22Rv1 (cell line): ENCODE data around the gene GATAD2B.
"Not testable (repeated sequence)": the region's sequence is repeated elsewhere in the genome, so short reads cannot be mapped to it uniquely, and the experiment has no call there.

Experiments
- H3K27ac ChIP-seq: fragments of 450-650 bp; 2 replicates; pipeline ENCODE4 v1.5.1; 2017
- ZFX ChIP-seq: fragments of 450-650 bp; IDR thresholded peaks from 2 replicates; pipeline ENCODE4 v1.6.1; 2017; ENCODE audit warnings: antibody characterized with exemption, borderline replicate concordance
- TF ChIP-seq, protein P1 (sequence below): fragments of 450-650 bp; IDR thresholded peaks from 2 replicates; pipeline ENCODE4 v1.5.1; 2017; ENCODE audit warnings: mild to moderate bottlenecking

GATAD2B gene

DNA sequence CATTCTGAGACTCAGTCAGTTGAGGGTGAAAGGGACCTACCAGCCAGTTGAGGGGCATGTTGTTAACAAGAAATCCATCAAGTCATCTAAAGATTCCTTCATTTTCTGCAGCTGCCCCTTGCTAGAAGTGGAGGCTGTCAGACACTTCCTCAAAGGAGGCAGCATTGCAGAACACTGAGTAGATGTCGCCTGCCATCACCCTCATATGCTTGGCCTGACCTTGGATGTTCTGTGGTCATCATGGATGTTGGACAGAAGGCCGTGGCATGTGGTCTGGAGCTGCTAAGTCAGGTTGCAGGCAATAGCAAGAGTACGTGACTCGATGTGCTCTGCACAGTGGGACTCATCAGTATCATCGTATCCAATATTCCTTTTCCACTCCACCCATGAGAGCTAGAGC lies 70.6 kb downstream of the GATAD2B start:
- H3K27ac ChIP-seq = no peak overlapping the region
- TF ChIP-seq, protein P1, sequence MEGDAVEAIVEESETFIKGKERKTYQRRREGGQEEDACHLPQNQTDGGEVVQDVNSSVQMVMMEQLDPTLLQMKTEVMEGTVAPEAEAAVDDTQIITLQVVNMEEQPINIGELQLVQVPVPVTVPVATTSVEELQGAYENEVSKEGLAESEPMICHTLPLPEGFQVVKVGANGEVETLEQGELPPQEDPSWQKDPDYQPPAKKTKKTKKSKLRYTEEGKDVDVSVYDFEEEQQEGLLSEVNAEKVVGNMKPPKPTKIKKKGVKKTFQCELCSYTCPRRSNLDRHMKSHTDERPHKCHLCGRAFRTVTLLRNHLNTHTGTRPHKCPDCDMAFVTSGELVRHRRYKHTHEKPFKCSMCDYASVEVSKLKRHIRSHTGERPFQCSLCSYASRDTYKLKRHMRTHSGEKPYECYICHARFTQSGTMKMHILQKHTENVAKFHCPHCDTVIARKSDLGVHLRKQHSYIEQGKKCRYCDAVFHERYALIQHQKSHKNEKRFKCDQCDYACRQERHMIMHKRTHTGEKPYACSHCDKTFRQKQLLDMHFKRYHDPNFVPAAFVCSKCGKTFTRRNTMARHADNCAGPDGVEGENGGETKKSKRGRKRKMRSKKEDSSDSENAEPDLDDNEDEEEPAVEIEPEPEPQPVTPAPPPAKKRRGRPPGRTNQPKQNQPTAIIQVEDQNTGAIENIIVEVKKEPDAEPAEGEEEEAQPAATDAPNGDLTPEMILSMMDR = no peak
- no peak for TF ChIP-seq ZFX

DNA sequence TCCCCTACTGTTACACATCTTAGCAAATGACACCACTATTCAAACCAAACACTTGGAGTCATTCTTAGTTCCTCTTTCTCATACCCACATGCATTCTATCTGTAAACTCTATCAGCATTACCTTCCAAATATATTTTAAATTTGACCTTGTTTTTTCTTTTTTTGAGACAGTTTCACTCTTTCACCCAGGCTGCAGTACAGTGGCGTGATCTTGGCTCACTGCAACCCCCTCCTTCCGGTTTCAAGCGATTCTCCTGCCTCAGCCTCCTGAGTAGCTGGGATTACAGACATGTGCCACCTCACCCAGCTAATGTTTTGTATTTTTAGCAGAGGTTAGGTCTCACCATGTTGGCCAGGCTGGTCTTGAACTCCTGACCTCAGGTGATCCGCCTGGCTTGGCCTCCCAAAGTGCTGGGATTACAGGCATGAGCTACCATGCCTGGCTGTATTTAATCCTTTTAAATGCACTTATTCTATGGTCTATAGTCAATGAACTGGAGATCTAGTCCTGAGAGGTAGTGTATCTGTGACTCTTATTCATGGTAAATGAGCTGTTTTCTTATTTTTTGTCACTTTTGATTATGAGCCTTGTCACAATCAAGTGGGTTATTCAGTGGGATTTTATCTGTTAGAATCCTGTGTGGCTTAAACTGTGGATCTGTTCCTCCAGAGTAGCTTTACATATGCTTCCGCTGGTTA lies 73.1 kb downstream of the GATAD2B start:
- H3K27ac ChIP-seq = no peak overlapping the region
- no peak for TF ChIP-seq ZFX
- TF ChIP-seq, protein P1 = no peak

DNA sequence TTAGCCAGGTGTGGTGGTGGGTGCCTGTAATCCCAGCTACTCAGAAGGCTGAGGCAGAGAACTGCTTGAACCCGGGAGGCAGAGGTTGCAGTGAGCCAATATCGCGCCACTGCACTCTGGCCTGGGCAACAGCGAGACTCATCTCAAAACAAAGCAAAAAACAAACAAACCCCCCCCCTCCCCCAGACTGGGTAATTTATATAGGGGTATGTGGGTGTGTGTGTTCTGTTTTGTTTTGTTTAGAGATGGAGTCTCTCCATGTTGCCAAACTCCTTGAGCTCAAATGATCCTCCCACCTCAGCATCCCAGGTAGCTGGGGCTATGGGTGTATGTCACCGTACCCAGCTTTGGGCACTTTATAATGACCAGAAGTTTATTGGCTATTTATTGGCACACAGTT lies 74.0 kb downstream of the GATAD2B start:
- no peak for TF ChIP-seq ZFX
- H3K27ac ChIP-seq = no peak overlapping the region

DNA sequence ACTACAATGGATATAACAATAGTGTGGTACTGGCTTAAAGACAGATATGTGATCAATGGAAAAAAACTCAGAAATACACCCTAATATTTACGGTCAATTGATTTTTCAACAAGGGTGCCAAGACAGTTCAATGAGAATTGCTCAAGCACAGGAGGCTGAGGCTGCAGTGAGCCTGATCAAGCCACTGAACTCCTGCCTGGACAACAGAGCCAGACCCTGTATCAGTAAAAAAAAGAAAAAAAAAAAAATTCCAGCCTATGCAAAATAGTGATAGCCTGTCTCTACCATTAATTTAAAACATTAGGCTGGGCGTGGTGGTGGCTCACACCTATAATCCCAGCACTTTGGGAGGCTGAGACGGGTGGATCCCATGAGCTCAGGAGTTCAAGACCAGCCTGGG lies 77.6 kb downstream of the GATAD2B start:
- H3K27ac ChIP-seq = no peak overlapping the region
- no peak for TF ChIP-seq ZFX
- TF ChIP-seq, protein P1 = no peak

DNA sequence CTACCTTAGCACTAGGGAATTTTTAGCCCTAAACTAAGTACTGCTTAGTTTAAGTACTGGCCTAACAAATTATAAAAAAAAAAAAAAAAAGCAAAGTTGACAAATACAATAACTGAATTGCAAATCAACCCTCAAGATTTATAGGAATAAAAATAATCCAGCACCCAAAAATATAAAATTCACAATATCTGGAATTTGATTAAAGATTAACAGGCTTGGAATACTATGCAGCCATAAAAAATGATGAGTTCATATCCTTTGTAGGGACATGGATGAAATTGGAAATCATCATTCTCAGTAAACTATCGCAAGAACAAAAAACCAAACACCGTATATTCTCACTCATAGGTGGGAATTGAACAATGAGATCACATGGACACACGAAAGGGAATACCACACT lies 78.4 kb downstream of the GATAD2B start:
- not testable (repeated sequence) for H3K27ac ChIP-seq

DNA sequence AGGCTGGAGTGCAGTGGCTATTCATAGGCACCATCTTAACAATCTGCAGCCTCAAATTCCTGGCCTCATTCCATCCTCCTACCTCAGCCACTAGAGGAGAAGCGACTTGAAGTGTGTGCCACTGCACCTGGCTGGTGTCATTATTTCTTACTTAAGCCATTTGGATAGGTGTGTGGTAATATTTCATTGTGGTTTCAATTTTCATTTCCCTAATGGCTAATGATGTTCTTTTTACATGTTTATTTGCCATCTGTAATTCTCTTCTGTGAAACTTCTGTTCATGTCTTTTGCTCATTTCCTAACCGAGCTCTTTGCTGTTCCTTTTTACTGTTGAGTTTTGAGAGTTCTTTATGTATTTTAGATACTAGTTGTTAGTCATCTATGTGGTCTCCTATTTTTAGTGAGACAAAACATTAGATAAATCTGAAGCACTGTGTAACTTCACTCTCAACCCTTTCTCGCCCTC lies 80.7 kb downstream of the GATAD2B start:
- no peak overlapping the region for H3K27ac ChIP-seq

DNA sequence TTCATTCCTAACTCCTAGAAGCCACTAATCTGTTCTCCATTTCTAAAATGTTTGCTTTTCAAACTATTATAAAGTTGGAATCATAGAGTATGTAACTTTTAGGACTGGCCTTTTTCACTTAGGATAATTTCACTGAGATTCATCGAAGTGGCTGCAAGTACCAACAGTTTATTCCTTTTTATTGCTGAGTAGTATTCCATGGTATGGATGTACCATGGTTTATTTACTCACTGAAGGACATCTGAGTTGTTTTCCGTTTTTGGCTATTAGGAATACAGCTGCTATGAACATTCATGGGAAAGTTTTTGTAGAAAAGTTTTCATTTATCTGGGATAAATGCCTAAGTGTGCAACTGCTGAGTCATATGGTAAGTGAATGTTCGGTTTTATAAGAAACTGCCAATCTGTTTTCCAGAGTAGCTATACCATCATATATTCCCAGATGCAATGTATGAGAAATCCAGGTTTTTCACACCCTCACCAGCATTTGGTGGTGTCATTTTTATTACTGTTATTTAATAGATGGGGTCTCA lies 81.2 kb downstream of the GATAD2B start:
- TF ChIP-seq, protein P1 = no peak
- no peak for TF ChIP-seq ZFX
- no peak overlapping the region for H3K27ac ChIP-seq

More for the DNA sequence above, 80.7 kb downstream of the GATAD2B start:
- TF ChIP-seq, protein P1 = no peak
- no peak for TF ChIP-seq ZFX

DNA sequence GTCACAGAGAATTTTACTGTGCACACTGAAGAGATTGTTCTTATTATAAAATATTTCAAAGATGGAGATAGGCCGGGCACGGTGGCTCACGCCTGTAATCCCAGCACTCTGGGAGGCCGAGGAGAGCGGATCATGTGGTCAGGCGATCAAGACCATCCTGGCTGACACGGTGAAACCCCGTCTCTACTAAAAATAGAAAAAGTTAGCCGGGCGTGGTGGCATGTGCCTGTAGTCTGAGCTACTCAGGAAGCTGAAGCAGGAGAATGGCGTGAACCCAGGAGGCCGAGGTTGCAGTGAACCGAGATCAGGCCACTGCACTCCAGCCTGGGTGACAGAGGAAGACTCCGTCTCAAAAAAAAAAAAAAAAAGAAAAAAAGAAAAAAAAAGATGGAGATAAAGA lies 82.0 kb downstream of the GATAD2B start:
- not testable (repeated sequence) for H3K27ac ChIP-seq

DNA sequence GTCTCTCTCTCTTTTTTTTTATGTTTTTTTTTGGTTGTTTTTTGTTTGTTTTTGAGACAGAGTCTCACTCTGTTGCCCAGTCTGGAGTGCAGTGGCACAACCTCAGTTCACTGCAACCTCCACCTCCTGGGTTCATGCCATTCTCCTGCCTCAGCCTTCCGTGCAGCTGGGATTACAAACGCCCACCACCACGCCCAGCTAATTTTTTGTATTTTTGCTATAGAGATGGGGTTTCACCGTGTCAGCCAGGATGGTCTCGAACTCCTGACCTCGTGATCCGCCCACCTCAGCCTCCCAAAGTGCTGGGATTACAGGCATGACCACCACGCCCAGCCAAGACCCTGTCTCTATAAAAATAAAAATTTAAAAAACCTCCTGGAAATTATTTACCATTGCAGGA lies 88.8 kb downstream of the GATAD2B start:
- H3K27ac ChIP-seq = not testable (repeated sequence)
